WTC11 (cell line): ENCODE measurements around the gene MLEC. TPM values are rescaled to one million over a fixed set of nuclear protein-coding genes. Genes with fewer than 3 reads are reported as not detected.

Experiments
- ATAC-seq: fragments of 200-7000 bp; cut with Tn5 transposase; 2 replicates; pipeline ENCODE4 v1.10.0; 2021; ENCODE audit warnings: mild to moderate bottlenecking, moderate library complexity
- CTCF ChIA-PET: fragments of 300-600 bp; sonication (Branson Sonifier 250); formaldehyde crosslinking; loops from one replicate; lab custom pipeline; 2021; ENCODE audit warnings: antibody characterized with exemption; lab: Charles Lee
- POLR2A ChIA-PET: fragments of 350-600 bp; sonication (Branson Sonifier 250); formaldehyde crosslinking; loops from one replicate; lab custom pipeline; 2021; ENCODE audit warnings: antibody characterized with exemption; lab: Charles Lee
- DNase-seq: peaks from one replicate; pipeline ENCODE4 v3.0.0; 2021; ENCODE audit warnings: low spot score
- H3K27ac Mint-ChIP-seq: 2 replicates; pipeline ENCODE4 v1.8.0; 2021; ENCODE audit warnings: mixed read lengths
- H3K27me3 Mint-ChIP-seq: 2 replicates; pipeline ENCODE4 v1.8.0; 2021; ENCODE audit warnings: low read depth, mild to moderate bottlenecking, moderate library complexity, mixed read lengths
- H3K36me3 Mint-ChIP-seq: 2 replicates; pipeline ENCODE4 v1.8.0; 2021; ENCODE audit warnings: mixed read lengths
- H3K4me1 Mint-ChIP-seq: 2 replicates; pipeline ENCODE4 v1.8.0; 2022; ENCODE audit warnings: mixed read lengths
- H3K4me3 Mint-ChIP-seq: 2 replicates; pipeline ENCODE4 v1.8.0; 2021; ENCODE audit warnings: mild to moderate bottlenecking, moderate library complexity, mixed read lengths
- H3K9me3 Mint-ChIP-seq: 2 replicates; pipeline ENCODE4 v1.8.0; 2021; ENCODE audit warnings: mixed read lengths
- E2F5 ChIP-seq: sonication (generic); formaldehyde crosslinking; IDR thresholded peaks from 2 replicates; pipeline ENCODE4 v1.8.1; 2022; ENCODE audit warnings: mild to moderate bottlenecking, moderate library complexity, missing genetic modification reagents
- EMX1 ChIP-seq: fragments of 250-450 bp; sonication (Bioruptor Pico); IDR thresholded peaks from 2 replicates; pipeline ENCODE4 v1.8.0; 2021; ENCODE audit warnings: mild to moderate bottlenecking
- ESRRA ChIP-seq: sonication (generic); formaldehyde crosslinking; IDR thresholded peaks from 2 replicates; pipeline ENCODE4 v1.8.1; 2022; ENCODE audit warnings: mild to moderate bottlenecking, missing genetic modification reagents, borderline replicate concordance
- FOXJ3 ChIP-seq: sonication (generic); formaldehyde crosslinking; IDR thresholded peaks from 2 replicates; pipeline ENCODE4 v1.9.0; 2021; ENCODE audit warnings: missing genetic modification reagents, mild to moderate bottlenecking, borderline replicate concordance
- FOXP1 ChIP-seq: sonication (generic); formaldehyde crosslinking; IDR thresholded peaks from 2 replicates; pipeline ENCODE4 v1.8.0; 2022; ENCODE audit warnings: missing genetic modification reagents, mild to moderate bottlenecking, moderate library complexity, borderline replicate concordance
- GTF2I ChIP-seq: fragments of 250-450 bp; sonication (Bioruptor Pico); conservative IDR thresholded peaks from 2 replicates; pipeline ENCODE4 v1.4.0; 2021; ENCODE audit warnings: mild to moderate bottlenecking
- KAT7 ChIP-seq: sonication (generic); formaldehyde crosslinking; IDR thresholded peaks from 2 replicates; pipeline ENCODE4 v1.8.1; 2023; ENCODE audit warnings: missing genetic modification reagents, mild to moderate bottlenecking, borderline replicate concordance
- MAX ChIP-seq: sonication (generic); formaldehyde crosslinking; IDR thresholded peaks from 2 replicates; pipeline ENCODE4 v1.8.0; 2022; ENCODE audit warnings: mild to moderate bottlenecking, missing genetic modification reagents
- MYBL2 ChIP-seq: sonication (generic); formaldehyde crosslinking; IDR thresholded peaks from 2 replicates; pipeline ENCODE4 v1.8.1; 2023; ENCODE audit warnings: mild to moderate bottlenecking, moderate library complexity, missing genetic modification reagents
- NFE2L1 ChIP-seq: sonication (generic); formaldehyde crosslinking; IDR thresholded peaks from 2 replicates; pipeline ENCODE4 v1.8.1; 2023; ENCODE audit warnings: missing genetic modification reagents
- SMAD4 ChIP-seq: sonication (generic); formaldehyde crosslinking; IDR thresholded peaks from 2 replicates; pipeline ENCODE4 v1.8.0; 2022; ENCODE audit warnings: mild to moderate bottlenecking, missing genetic modification reagents
- SOX15 ChIP-seq: fragments of 250-450 bp; sonication (Bioruptor Pico); IDR thresholded peaks from 2 replicates; pipeline ENCODE4 v1.9.0; 2021; ENCODE audit warnings: mild to moderate bottlenecking
- TCF7 ChIP-seq: sonication (generic); formaldehyde crosslinking; IDR thresholded peaks from 2 replicates; pipeline ENCODE4 v1.8.0; 2022; ENCODE audit warnings: mild to moderate bottlenecking, low read depth, missing genetic modification reagents, moderate library complexity
- USF1 ChIP-seq: sonication (generic); formaldehyde crosslinking; IDR thresholded peaks from 2 replicates; pipeline ENCODE4 v1.8.0; 2022; ENCODE audit warnings: mild to moderate bottlenecking, missing genetic modification reagents
- ZBTB21 ChIP-seq: sonication (generic); formaldehyde crosslinking; IDR thresholded peaks from 2 replicates; pipeline ENCODE4 v1.8.1; 2023; ENCODE audit warnings: mild to moderate bottlenecking, missing genetic modification reagents, borderline replicate concordance
- total RNA-seq: library from RNA; stranded (reverse); gene quantifications from 3 replicates; pipeline ENCODE4 v1.2.3, GENCODE V29; 2021
- TF ChIP-seq, protein P1 (sequence below): sonication (generic); formaldehyde crosslinking; IDR thresholded peaks from 2 replicates; pipeline ENCODE4 v1.8.1; 2023; ENCODE audit warnings: mild to moderate bottlenecking, missing genetic modification reagents
- TF ChIP-seq, protein P2 (sequence below): sonication (generic); formaldehyde crosslinking; IDR thresholded peaks from 2 replicates; pipeline ENCODE4 v1.8.1; 2022; ENCODE audit warnings: low read depth, mild to moderate bottlenecking, moderate library complexity, missing genetic modification reagents, borderline replicate concordance

Gene MLEC
- total RNA-seq, 1 experiment from 2014 or later: 278 TPM

- Mint-ChIP-seq H3K27me3 (no peaks in the 10 kb centered on the region), H3K27ac (no peak overlapping the region), H3K4me3 (no peak overlapping the region), H3K4me1 (peaks cover 9% of the 10 kb centered on the region), H3K36me3 (no peaks in the 10 kb centered on the region), H3K9me3 (no peaks in the 10 kb centered on the region)
- DNase-seq: no peak
- ChIA-PET CTCF (interaction anchor here (1.4 to 4.9 kb wide), 2 partner anchors 29 to 95 kb away, joined by 3 to 34 read pairs; no protein-coding TSS in a partner anchor), POLR2A (no interaction called here)
- TF ChIP-seq MYBL2 (CRISPR knock-in tag): no peak
- TF ChIP-seq, protein P1, sequence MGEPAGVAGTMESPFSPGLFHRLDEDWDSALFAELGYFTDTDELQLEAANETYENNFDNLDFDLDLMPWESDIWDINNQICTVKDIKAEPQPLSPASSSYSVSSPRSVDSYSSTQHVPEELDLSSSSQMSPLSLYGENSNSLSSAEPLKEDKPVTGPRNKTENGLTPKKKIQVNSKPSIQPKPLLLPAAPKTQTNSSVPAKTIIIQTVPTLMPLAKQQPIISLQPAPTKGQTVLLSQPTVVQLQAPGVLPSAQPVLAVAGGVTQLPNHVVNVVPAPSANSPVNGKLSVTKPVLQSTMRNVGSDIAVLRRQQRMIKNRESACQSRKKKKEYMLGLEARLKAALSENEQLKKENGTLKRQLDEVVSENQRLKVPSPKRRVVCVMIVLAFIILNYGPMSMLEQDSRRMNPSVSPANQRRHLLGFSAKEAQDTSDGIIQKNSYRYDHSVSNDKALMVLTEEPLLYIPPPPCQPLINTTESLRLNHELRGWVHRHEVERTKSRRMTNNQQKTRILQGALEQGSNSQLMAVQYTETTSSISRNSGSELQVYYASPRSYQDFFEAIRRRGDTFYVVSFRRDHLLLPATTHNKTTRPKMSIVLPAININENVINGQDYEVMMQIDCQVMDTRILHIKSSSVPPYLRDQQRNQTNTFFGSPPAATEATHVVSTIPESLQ: no peak
- no peak for TF ChIP-seq KAT7 (CRISPR knock-in tag)
- no peak for TF ChIP-seq SOX15 (CRISPR knock-in tag)
- TF ChIP-seq FOXP1 (CRISPR knock-in tag): no peak
- TF ChIP-seq NFE2L1 (CRISPR knock-in tag): no peak
- no peak for TF ChIP-seq MAX (CRISPR knock-in tag)
- ATAC-seq: no peak
These were observed 9.0 kb upstream of the MLEC start for GRCh38 chr12:120677765-120678473.

GRCh38 chr12:120678572-120678971, 8.4 kb upstream of the MLEC start:
- DNase-seq: no peak
- CTCF ChIA-PET: interaction anchor here (1.4 to 4.9 kb wide), 2 partner anchors 30 to 96 kb away, joined by 3 to 34 read pairs; no protein-coding TSS in a partner anchor
- TF ChIP-seq TCF7 (CRISPR knock-in tag) (no peak), USF1 (CRISPR knock-in tag) (no peak)
- no peak for ATAC-seq
- H3K36me3 Mint-ChIP-seq: no peaks in the 10 kb centered on the region
- H3K4me3 Mint-ChIP-seq: no peak overlapping the region
- H3K9me3 Mint-ChIP-seq: no peaks in the 10 kb centered on the region
- POLR2A ChIA-PET: no interaction called here
- peaks cover 9% of the 10 kb centered on the region for H3K4me1 Mint-ChIP-seq
- no peak overlapping the region for H3K27ac Mint-ChIP-seq
- H3K27me3 Mint-ChIP-seq: no peaks in the 10 kb centered on the region

- CTCF ChIA-PET: interaction anchor here (1.5 to 4.9 kb wide), 2 partner anchors 31 to 34 kb away, joined by 4 to 34 read pairs; no protein-coding TSS in a partner anchor
- ATAC-seq: peak; percentile 79
- no peaks in the 10 kb centered on the region for H3K36me3 Mint-ChIP-seq
- POLR2A ChIA-PET: no interaction called here
- DNase-seq: no peak
- TF ChIP-seq FOXJ3 (CRISPR knock-in tag) (no peak), FOXP1 (CRISPR knock-in tag) (no peak), ZBTB21 (no peak), SMAD4 (CRISPR knock-in tag) (no peak), E2F5 (CRISPR knock-in tag) (no peak), USF1 (CRISPR knock-in tag) (no peak), GTF2I (CRISPR knock-in tag) (no peak), EMX1 (CRISPR knock-in tag) (no peak), ESRRA (CRISPR knock-in tag) (no peak)
- TF ChIP-seq, protein P2, sequence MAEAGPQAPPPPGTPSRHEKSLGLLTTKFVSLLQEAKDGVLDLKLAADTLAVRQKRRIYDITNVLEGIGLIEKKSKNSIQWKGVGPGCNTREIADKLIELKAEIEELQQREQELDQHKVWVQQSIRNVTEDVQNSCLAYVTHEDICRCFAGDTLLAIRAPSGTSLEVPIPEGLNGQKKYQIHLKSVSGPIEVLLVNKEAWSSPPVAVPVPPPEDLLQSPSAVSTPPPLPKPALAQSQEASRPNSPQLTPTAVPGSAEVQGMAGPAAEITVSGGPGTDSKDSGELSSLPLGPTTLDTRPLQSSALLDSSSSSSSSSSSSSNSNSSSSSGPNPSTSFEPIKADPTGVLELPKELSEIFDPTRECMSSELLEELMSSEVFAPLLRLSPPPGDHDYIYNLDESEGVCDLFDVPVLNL: no peak
- peak overlapping the region; percentile 79 for H3K27ac Mint-ChIP-seq
- no peaks in the 10 kb centered on the region for H3K9me3 Mint-ChIP-seq
- no peak overlapping the region for H3K4me3 Mint-ChIP-seq
- H3K4me1 Mint-ChIP-seq: peaks cover 9% of the 10 kb centered on the region
- no peaks in the 10 kb centered on the region for H3K27me3 Mint-ChIP-seq
These were observed 6.7 kb upstream of the MLEC start for GRCh38 chr12:120680165-120680738.
